ENCODE measurements around the gene JSRP1. TPM values are rescaled to one million over a fixed set of nuclear protein-coding genes. Genes with fewer than 3 reads are reported as not detected.
"Not testable (repeated sequence)": the region's sequence is repeated elsewhere in the genome, so short reads cannot be mapped to it uniquely, and the experiment has no call there.

The JSRP1 gene
- total RNA-seq, 1 donor from 2014 or later, result not detected

- ATAC-seq (no peak), DNase-seq (ENCODE audit: low spot score) (no peak)
- intact Hi-C loops (cut with DNase I), result no loop called here
Observed at GRCh38 chr19:2283835-2284507, 27.8 kb upstream of the JSRP1 start.

- DNase-seq (ENCODE audit: low spot score) (no peak), ATAC-seq (no peak)
- intact Hi-C loops (cut with DNase I), result no loop called here
Observed at GRCh38 chr19:2282862-2283237, 26.6 kb upstream of the JSRP1 start.

- intact Hi-C loops (cut with DNase I), result no loop called here
- DNase-seq (ENCODE audit: low spot score), result peak; percentile 81
- peak; percentile 90 for ATAC-seq
Observed at GRCh38 chr19:2282062-2282861, 26.0 kb upstream of the JSRP1 start, which contains the start of gene PEAK3. Gene PEAK3, minus strand, starts transcription at chr19:2282175. Its CDS starts 1,244 bp downstream, at chr19:2280931.

GRCh38 chr19:2281265-2282061 is 25.2 kb upstream of the JSRP1 start:
- ATAC-seq, result peak; percentile 3
- intact Hi-C loops (cut with DNase I); DNase-seq (ENCODE audit: low spot score): not testable (repeated sequence)

GRCh38 chr19:2280633-2281264 is 24.5 kb upstream of the JSRP1 start:
- intact Hi-C loops (cut with DNase I), result no loop called here
- ATAC-seq, result no peak
- DNase-seq (ENCODE audit: low spot score), result no peak

GRCh38 chr19:2278459-2279158 is 22.4 kb upstream of the JSRP1 start:
- intact Hi-C loops (cut with DNase I), result loop anchor here (10.0 kb wide), 1 partner anchor 106 kb away; no protein-coding TSS in a partner anchor
- DNase-seq (ENCODE audit: low spot score), result no peak
- ATAC-seq, result no peak

GRCh38 chr19:2277138-2277537 is 20.9 kb upstream of the JSRP1 start:
- DNase-seq (ENCODE audit: low spot score) (no peak), ATAC-seq (no peak)
- intact Hi-C loops (cut with DNase I), result loop anchor here (10.0 kb wide), 1 partner anchor 108 kb away; no protein-coding TSS in a partner anchor

GRCh38 chr19:2276429-2276986 is 20.3 kb upstream of the JSRP1 start:
- DNase-seq (ENCODE audit: low spot score) (no peak), ATAC-seq (no peak)
- intact Hi-C loops (cut with DNase I), result loop anchor here (10.0 kb wide), 1 partner anchor 108 kb away; no protein-coding TSS in a partner anchor

GRCh38 chr19:2275588-2276428 is 19.6 kb upstream of the JSRP1 start:
- DNase-seq (ENCODE audit: low spot score) (no peak), ATAC-seq (peak; percentile 4)
- intact Hi-C loops (cut with DNase I), result loop anchor here (10.0 kb wide), 1 partner anchor 109 kb away; no protein-coding TSS in a partner anchor

- intact Hi-C loops (cut with DNase I), result loop anchor here (5.0 to 10.0 kb wide), 2 partner anchors 110 to 118 kb away; no protein-coding TSS in a partner anchor
- DNase-seq (ENCODE audit: low spot score) (peak; percentile 76), ATAC-seq (peak; percentile 36)
Observed at GRCh38 chr19:2274931-2275535, 18.8 kb upstream of the JSRP1 start.

- DNase-seq (ENCODE audit: low spot score) (no peak), ATAC-seq (no peak)
- intact Hi-C loops (cut with DNase I), result loop anchor here (5.0 to 10.0 kb wide), 2 partner anchors 111 to 117 kb away; no protein-coding TSS in a partner anchor
Observed at GRCh38 chr19:2274185-2274711, 18.0 kb upstream of the JSRP1 start.

GRCh38 chr19:2273356-2274184 is 17.4 kb upstream of the JSRP1 start:
- intact Hi-C loops (cut with DNase I), result loop anchor here (5.0 to 10.0 kb wide), 2 partner anchors 111 to 116 kb away; no protein-coding TSS in a partner anchor
- ATAC-seq, result peak; percentile 12
- peak; percentile 82 for DNase-seq (ENCODE audit: low spot score)

- no peak for ATAC-seq
- intact Hi-C loops (cut with DNase I), result loop anchor here (2.0 to 10.0 kb wide), 3 partner anchors 35 to 114 kb away; partner anchors contain the start of genes PLEKHJ1 and SF3A2
- no peak for DNase-seq (ENCODE audit: low spot score)
Observed at GRCh38 chr19:2271234-2272103, 15.3 kb upstream of the JSRP1 start.
